Upper lobe of left lung (tissue), 4 donors: ENCODE data around the gene TEX264.

Experiments used
- EP300 ChIP-seq, 4 donors: sonication (generic); formaldehyde crosslinking; IDR thresholded peaks; one replicate each; pipeline ENCODE4 v1.5.1; 2017; ENCODE audit warnings: antibody characterized with exemption in 4 of 4, control low read depth in 2 of 4
- POLR2A ChIP-seq, 4 donors: fragments of 450-650 bp; IDR thresholded peaks; one replicate each; pipeline ENCODE4 v1.5.1; 2016 to 2017; ENCODE audit warnings: antibody characterized with exemption in 4 of 4, mild to moderate bottlenecking in 2 of 4

DNA sequence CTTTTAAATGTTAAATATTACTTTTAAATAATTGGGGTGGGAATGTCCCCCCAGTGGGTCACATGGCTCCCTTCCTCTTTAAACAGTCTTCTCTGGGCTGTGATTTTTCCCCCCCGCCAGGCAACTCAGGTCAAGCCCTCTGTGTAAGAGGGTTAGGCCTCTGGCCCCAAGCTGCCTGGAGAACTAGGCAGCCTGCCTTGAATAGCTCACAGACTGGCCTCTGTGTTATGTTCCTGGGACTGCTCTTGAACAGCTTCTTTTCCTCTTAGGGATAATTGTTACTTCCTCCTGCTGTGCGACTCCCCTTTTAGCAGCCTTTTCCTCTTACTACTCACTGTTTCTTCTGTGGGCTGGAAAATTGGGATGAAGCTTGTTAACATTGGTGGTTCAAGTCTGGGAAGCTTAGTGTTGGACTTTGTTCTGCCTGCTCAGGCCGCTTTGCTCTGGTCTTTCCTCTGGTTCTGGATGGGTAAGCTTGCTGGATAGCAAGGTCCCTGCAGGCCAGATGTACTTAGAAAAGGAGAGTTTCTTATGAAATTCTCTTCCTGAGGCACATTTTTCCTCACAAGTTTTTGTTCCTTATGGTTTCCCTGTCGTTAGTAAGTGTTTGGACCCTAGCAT is 2.2 kb downstream of the TEX264 start:
- TF ChIP-seq POLR2A (IDR thresholded peaks at IDR 0.05), result no peak
- no peak for TF ChIP-seq EP300 (IDR thresholded peaks at IDR 0.05)
